Uterus (tissue), 4 donors: Measurements from ENCODE around the gene FLNB. TPM values are rescaled to one million over a fixed set of nuclear protein-coding genes. Genes with fewer than 3 reads are reported as not detected.

ENCODE experiments used
- DNase-seq, 2 donors: peaks; one replicate each; pipeline ENCODE4 v3.0.0-alpha.2; 2019 to 2020
- H3K27ac ChIP-seq, 2 donors: fragments of 200-600 bp; sonication (generic); 1 replicate in 1 of 2; 2 replicates in 1 of 2; pipeline ENCODE4 v1.5.1; 2016 to 2018
- H3K27me3 ChIP-seq, 2 donors: fragments of 200-600 bp; sonication (generic); one replicate each; pipeline ENCODE4 v1.5.1; 2018 to 2019; ENCODE audit warnings: control low read depth in 1 of 2
- H3K36me3 ChIP-seq, 2 donors: fragments of 200-600 bp; sonication (generic); one replicate each; pipeline ENCODE4 v1.5.1; 2019; ENCODE audit warnings: control low read depth in 1 of 2
- H3K4me1 ChIP-seq, 2 donors: fragments of 200-600 bp; sonication (generic); one replicate each; pipeline ENCODE4 v1.5.1; 2018 to 2019; ENCODE audit warnings: control low read depth in 1 of 2
- H3K4me3 ChIP-seq, 2 donors: fragments of 200-600 bp; sonication (generic); 1 replicate in 1 of 2; 2 replicates in 1 of 2; pipeline ENCODE4 v1.5.1; 2018 to 2019; ENCODE audit warnings: mild to moderate bottlenecking in 1 of 2
- H3K9me3 ChIP-seq, 2 donors: fragments of 200-600 bp; sonication (generic); one replicate each; pipeline ENCODE4 v1.5.1; 2019; ENCODE audit warnings: control low read depth in 1 of 2
- POLR2A ChIP-seq, 2 donors: fragments of 450-650 bp; IDR thresholded peaks; one replicate each; pipeline ENCODE4 v1.6.1; 2016; ENCODE audit warnings: antibody characterized with exemption in 2 of 2, mild to moderate bottlenecking in 1 of 2, moderate library complexity in 1 of 2
- intact Hi-C: fragments of 100-400 bp; cut with DNase I; formaldehyde crosslinking; loops from one replicate; pipeline ENCODE4 v1.15.1; 2023; ENCODE audit warnings: low total_unique reads
- total RNA-seq, 4 donors: library from RNA; depleted of rRNA in 3 of 4; stranded (reverse); fragments of >200 nt in 3 of 4; gene quantifications; one replicate each; pipeline versions ENCODE4 v1.1.0 to v1.2.4, GENCODE V29; 2014 to 2023
- TF ChIP-seq, protein P1 (sequence below), 4 experiments: fragments of 200-600 bp in 2 of 4; fragments of 450-650 bp in 2 of 4; sonication (generic) in 2 of 4; IDR thresholded peaks; one replicate each; pipeline ENCODE4 v1.5.1; 2016 to 2019; ENCODE audit warnings: antibody characterized with exemption in 4 of 4, mild to moderate bottlenecking in 2 of 4, moderate library complexity in 1 of 4
- donor health status: DM: yes; HTN: yes; CAD: no.

Gene FLNB
- total RNA-seq, 4 donors from 2014 or later, result 52.4 to 283 (median 148) TPM

GRCh38 chr3:57982561-57983243 is 25.5 kb upstream of the FLNB start:
- Histone ChIP-seq H3K9me3 (no peaks in the 10 kb centered on the region), H3K36me3 (no peaks in the 10 kb centered on the region), H3K27ac (peak overlapping the region in 1 of 2 donors; percentile 57), H3K27me3 (no peaks in the 10 kb centered on the region), H3K4me3 (no peak overlapping the region), H3K4me1 (peaks cover 0 to 3% of the 10 kb centered on the region in 2 donors)
- DNase-seq, result no peak
- intact Hi-C loops, result no loop called here
- TF ChIP-seq, protein P1, sequence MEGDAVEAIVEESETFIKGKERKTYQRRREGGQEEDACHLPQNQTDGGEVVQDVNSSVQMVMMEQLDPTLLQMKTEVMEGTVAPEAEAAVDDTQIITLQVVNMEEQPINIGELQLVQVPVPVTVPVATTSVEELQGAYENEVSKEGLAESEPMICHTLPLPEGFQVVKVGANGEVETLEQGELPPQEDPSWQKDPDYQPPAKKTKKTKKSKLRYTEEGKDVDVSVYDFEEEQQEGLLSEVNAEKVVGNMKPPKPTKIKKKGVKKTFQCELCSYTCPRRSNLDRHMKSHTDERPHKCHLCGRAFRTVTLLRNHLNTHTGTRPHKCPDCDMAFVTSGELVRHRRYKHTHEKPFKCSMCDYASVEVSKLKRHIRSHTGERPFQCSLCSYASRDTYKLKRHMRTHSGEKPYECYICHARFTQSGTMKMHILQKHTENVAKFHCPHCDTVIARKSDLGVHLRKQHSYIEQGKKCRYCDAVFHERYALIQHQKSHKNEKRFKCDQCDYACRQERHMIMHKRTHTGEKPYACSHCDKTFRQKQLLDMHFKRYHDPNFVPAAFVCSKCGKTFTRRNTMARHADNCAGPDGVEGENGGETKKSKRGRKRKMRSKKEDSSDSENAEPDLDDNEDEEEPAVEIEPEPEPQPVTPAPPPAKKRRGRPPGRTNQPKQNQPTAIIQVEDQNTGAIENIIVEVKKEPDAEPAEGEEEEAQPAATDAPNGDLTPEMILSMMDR (IDR thresholded peaks at IDR 0.05), result no peak
- TF ChIP-seq POLR2A (IDR thresholded peaks at IDR 0.05), result no peak

- no peak for TF ChIP-seq POLR2A (IDR thresholded peaks at IDR 0.05)
- TF ChIP-seq, protein P1 (IDR thresholded peaks at IDR 0.05), result no peak
- H3K9me3 ChIP-seq, result no peaks in the 10 kb centered on the region
- peak overlapping the region; percentile 33 to 57 for H3K27ac ChIP-seq
Measured at GRCh38 chr3:57983734-57984518, 24.3 kb upstream of the FLNB start.

DNA sequence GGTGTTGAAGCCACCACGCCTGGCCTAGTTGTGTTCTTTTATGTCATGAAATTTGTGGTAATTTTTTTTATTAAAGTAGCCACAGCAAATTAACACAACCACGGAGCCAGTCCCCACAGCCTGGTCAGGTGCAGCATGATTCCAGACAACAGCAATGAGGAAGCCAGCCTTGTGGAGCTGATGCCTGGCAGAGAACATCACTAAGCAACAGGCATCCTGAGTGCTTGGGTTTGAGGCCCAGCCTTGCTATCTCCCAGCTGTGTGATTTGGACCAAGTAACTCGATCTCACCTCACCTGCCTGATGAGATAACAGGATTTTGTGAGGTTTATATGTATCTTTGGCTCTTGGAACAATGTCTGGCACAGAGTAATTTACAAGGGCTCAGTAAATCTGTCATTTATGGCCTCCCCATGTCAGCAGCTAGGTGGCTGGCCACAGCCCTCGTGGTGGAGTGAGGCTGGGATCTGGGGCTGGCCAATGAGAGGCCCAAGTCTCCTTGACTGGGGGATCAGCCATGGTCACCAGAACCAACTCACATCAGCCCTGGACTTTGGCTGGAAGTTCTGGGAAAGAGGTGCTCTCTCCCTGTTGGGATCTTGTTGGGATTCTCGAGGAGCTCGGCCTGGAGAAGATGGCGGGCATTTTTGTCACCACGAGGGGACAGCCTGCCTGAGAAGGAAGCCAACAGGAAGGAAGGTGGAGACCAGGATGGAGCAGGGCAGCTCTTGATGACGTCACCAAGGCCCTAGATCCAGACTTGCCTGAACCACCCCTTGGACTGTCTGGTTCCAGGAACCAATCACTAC is 22.8 kb upstream of the FLNB start:
- Histone ChIP-seq H3K36me3 (no peaks in the 10 kb centered on the region), H3K9me3 (no peaks in the 10 kb centered on the region), H3K27me3 (no peaks in the 10 kb centered on the region), H3K4me3 (no peak overlapping the region), H3K4me1 (peaks cover 0 to 3% of the 10 kb centered on the region in 2 donors), H3K27ac (no peak overlapping the region)
- intact Hi-C loops, result no loop called here
- DNase-seq, result no peak
- TF ChIP-seq, protein P1 (IDR thresholded peaks at IDR 0.05), result no peak
- no peak for TF ChIP-seq POLR2A (IDR thresholded peaks at IDR 0.05)

More at GRCh38 chr3:57983734-57984518, 24.3 kb upstream of the FLNB start:
- Histone ChIP-seq H3K27me3 (no peaks in the 10 kb centered on the region), H3K4me3 (no peak overlapping the region), H3K36me3 (no peaks in the 10 kb centered on the region), H3K4me1 (peaks cover 0 to 3% of the 10 kb centered on the region in 2 donors)
- peak; percentile 71 to 78 for DNase-seq
- intact Hi-C loops, result no loop called here

DNA sequence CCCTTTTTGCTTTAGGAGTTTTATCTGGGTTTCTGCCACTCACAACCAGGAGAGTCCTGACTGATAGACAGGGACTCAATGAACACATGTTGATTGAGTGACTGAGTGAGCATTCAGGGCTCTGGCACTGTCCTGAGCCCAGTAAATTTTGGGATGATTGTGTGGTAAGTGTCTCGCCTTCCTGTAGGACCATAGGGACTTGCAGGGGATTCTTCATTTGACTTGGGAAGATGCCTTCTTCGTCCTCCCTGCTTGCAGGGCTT is 22.3 kb upstream of the FLNB start:
- H3K27ac ChIP-seq, result no peak overlapping the region
- TF ChIP-seq, protein P1 (IDR thresholded peaks at IDR 0.05), result no peak
- TF ChIP-seq POLR2A (IDR thresholded peaks at IDR 0.05), result no peak
- DNase-seq, result no peak

More for the DNA sequence above, 22.3 kb upstream of the FLNB start:
- Histone ChIP-seq H3K36me3 (no peaks in the 10 kb centered on the region), H3K4me3 (no peak overlapping the region), H3K9me3 (no peaks in the 10 kb centered on the region), H3K27me3 (no peaks in the 10 kb centered on the region), H3K4me1 (peaks cover 0 to 3% of the 10 kb centered on the region in 2 donors)
- intact Hi-C loops, result no loop called here
